ENCODE data around the gene NIP7. TPM values are rescaled to one million over a fixed set of nuclear protein-coding genes. Genes with fewer than 3 reads are reported as not detected.
A peak's percentile ranks its signal among the peaks of the same experiment; 100 is the strongest.

The NIP7 gene
- total and polyA plus RNA-seq, 2 donors (not counting 3 experiments of a cell fraction or from before 2014, with no cell fraction given): 8.8 to 46.8 TPM

DNA sequence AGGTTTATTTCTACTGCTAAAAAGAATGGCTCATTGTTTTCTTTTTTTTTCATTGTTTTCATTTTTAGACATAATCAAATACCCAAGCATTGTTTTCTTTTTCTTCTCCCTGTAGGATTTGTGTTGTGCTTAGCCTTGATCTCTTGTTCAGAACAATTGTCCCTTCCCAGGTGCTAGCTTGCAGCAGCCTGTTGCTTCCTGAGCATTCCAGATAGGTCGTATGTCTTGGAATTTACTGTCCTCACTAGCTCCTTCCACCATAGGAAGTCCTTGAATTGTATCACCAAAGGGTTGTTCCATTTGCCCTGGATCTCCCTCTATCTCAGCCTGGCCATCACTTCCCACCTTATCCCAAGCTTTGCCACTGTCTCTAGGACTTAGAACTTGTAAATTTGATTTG is 38.4 kb upstream of the NIP7 start:
- Histone ChIP-seq H4K20me1 (replicated peaks; ENCODE audit: control insufficient read depth, extremely low read depth, insufficient read depth, low read length) (no peaks in the 10 kb centered on the region), H3K27me3 (ENCODE audit: control insufficient read depth in 2 of 2, insufficient read depth in 2 of 2, low read length in 2 of 2) (no peaks in the 10 kb centered on the region), H2AFZ (ENCODE audit: low read depth, low read length) (no peak overlapping the region), H3K36me3 (ENCODE audit: control insufficient read depth in 2 of 2, extremely low read depth in 1 of 2, insufficient read depth in 2 of 2, low read length in 2 of 2) (peaks cover 6 to 7% of the 10 kb centered on the region in 2 experiments), H3K4me3 (replicated peaks in 1 of 3; ENCODE audit: insufficient read depth in 1 of 3, low read depth in 1 of 3, low read length in 3 of 3) (no peak overlapping the region), H3K27ac (ENCODE audit: insufficient read depth, low read depth, low read length) (peak overlapping the region; percentile 44), H3K79me2 (ENCODE audit: control insufficient read depth, insufficient read depth, low read length) (no peaks in the 10 kb centered on the region), H3K4me2 (ENCODE audit: insufficient read depth, low read length) (peak overlapping the region; percentile 10), H3K9me3 (replicated peaks; ENCODE audit: control insufficient read depth, insufficient read depth, low read length) (no peaks in the 10 kb centered on the region), H3K9ac (replicated peaks; ENCODE audit: extremely low read depth, insufficient read depth, low read length) (peak overlapping the region; percentile 5), H3K9me1 (replicated peaks; ENCODE audit: control insufficient read depth, extremely low read depth, insufficient read depth, low read length) (no peaks in the 10 kb centered on the region), H3K4me1 (ENCODE audit: control insufficient read depth, extremely low read depth, insufficient read depth, low read length) (peaks cover 21% of the 10 kb centered on the region)
- TF ChIP-seq, protein P1, sequence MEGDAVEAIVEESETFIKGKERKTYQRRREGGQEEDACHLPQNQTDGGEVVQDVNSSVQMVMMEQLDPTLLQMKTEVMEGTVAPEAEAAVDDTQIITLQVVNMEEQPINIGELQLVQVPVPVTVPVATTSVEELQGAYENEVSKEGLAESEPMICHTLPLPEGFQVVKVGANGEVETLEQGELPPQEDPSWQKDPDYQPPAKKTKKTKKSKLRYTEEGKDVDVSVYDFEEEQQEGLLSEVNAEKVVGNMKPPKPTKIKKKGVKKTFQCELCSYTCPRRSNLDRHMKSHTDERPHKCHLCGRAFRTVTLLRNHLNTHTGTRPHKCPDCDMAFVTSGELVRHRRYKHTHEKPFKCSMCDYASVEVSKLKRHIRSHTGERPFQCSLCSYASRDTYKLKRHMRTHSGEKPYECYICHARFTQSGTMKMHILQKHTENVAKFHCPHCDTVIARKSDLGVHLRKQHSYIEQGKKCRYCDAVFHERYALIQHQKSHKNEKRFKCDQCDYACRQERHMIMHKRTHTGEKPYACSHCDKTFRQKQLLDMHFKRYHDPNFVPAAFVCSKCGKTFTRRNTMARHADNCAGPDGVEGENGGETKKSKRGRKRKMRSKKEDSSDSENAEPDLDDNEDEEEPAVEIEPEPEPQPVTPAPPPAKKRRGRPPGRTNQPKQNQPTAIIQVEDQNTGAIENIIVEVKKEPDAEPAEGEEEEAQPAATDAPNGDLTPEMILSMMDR (IDR thresholded peaks at IDR 0.05; ENCODE audit: extremely low read depth in 1 of 2, insufficient read depth in 1 of 2, low read depth in 1 of 2, low read length in 2 of 2): no peak
- TF ChIP-seq EZH2 (IDR thresholded peaks at IDR 0.05; ENCODE audit: borderline replicate concordance, low read depth, low read length, severe bottlenecking): no peak
- no peak for TF ChIP-seq JUN (IDR thresholded peaks at IDR 0.05; ENCODE audit: borderline replicate concordance, insufficient read depth, insufficient read length, low read depth)
- no peak for TF ChIP-seq POLR2A (IDR thresholded peaks at IDR 0.05; ENCODE audit: low read depth, low read length)
- no peak for TF ChIP-seq FOS (IDR thresholded peaks at IDR 0.05; ENCODE audit: borderline replicate concordance, insufficient read depth, low read length)
- FAIRE-seq (peak; percentile 46), DNase-seq (ENCODE audit: low read depth, low spot score) (peak; percentile 57)
- intact Hi-C loops (cut with micrococcal nuclease) (no loop called here), dilution Hi-C loops (cut with MboI; ENCODE audit: extremely low pct_ligation_motif_present, low sequenced_read_pairs) (no loop called here)
- ChIA-PET CTCF (interaction anchor here (0.6 to 5.8 kb wide), 4 partner anchors 8 to 150 kb away, joined by 3 to 30 read pairs (median 3); no protein-coding TSS in a partner anchor), POLR2A (no interaction called here)
- no TSS peak for BruUV-seq (replicated peaks)

- DNase-seq (ENCODE audit: low read depth, low spot score) (peak; percentile 21), FAIRE-seq (no peak)
- Histone ChIP-seq H3K9me1 (replicated peaks; ENCODE audit: control insufficient read depth, extremely low read depth, insufficient read depth, low read length) (no peaks in the 10 kb centered on the region), H3K36me3 (ENCODE audit: control insufficient read depth in 2 of 2, extremely low read depth in 1 of 2, insufficient read depth in 2 of 2, low read length in 2 of 2) (peaks cover 6% of the 10 kb centered on the region in 2 experiments), H3K4me3 (replicated peaks in 1 of 3; ENCODE audit: insufficient read depth in 1 of 3, low read depth in 1 of 3, low read length in 3 of 3) (no peak overlapping the region), H3K4me1 (ENCODE audit: control insufficient read depth, extremely low read depth, insufficient read depth, low read length) (peaks cover 21% of the 10 kb centered on the region), H3K27ac (ENCODE audit: insufficient read depth, low read depth, low read length) (peak overlapping the region; percentile 2), H3K9ac (replicated peaks; ENCODE audit: extremely low read depth, insufficient read depth, low read length) (no peak overlapping the region), H3K9me3 (replicated peaks; ENCODE audit: control insufficient read depth, insufficient read depth, low read length) (no peaks in the 10 kb centered on the region), H3K4me2 (ENCODE audit: insufficient read depth, low read length) (no peak overlapping the region), H4K20me1 (replicated peaks; ENCODE audit: control insufficient read depth, extremely low read depth, insufficient read depth, low read length) (no peaks in the 10 kb centered on the region), H3K27me3 (ENCODE audit: control insufficient read depth in 2 of 2, insufficient read depth in 2 of 2, low read length in 2 of 2) (no peaks in the 10 kb centered on the region), H2AFZ (ENCODE audit: low read depth, low read length) (no peak overlapping the region), H3K79me2 (ENCODE audit: control insufficient read depth, insufficient read depth, low read length) (no peaks in the 10 kb centered on the region)
- ChIA-PET POLR2A (no interaction called here), CTCF (interaction anchor here (0.7 to 5.8 kb wide), 3 partner anchors 9 to 151 kb away, joined by 3 to 30 read pairs (median 3); no protein-coding TSS in a partner anchor)
- no TSS peak for BruUV-seq (replicated peaks)
- dilution Hi-C loops (cut with MboI; ENCODE audit: extremely low pct_ligation_motif_present, low sequenced_read_pairs): no loop called here
- no peak for TF ChIP-seq POLR2AphosphoS5 (IDR thresholded peaks at IDR 0.05; ENCODE audit: insufficient read depth, low read depth, low read length)
- TF ChIP-seq, protein P2, sequence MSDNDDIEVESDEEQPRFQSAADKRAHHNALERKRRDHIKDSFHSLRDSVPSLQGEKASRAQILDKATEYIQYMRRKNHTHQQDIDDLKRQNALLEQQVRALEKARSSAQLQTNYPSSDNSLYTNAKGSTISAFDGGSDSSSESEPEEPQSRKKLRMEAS (IDR thresholded peaks at IDR 0.05; ENCODE audit: insufficient read depth, insufficient read length): no peak
- no peak for TF ChIP-seq EZH2 (IDR thresholded peaks at IDR 0.05; ENCODE audit: borderline replicate concordance, low read depth, low read length, severe bottlenecking)
- TF ChIP-seq, protein P1 (IDR thresholded peaks at IDR 0.05; ENCODE audit: extremely low read depth in 1 of 2, insufficient read depth in 1 of 2, low read depth in 1 of 2, low read length in 2 of 2): no peak
- no peak for TF ChIP-seq MYC (IDR thresholded peaks at IDR 0.05; ENCODE audit: low read depth, low read length)
- no peak for TF ChIP-seq POLR2A (IDR thresholded peaks at IDR 0.05; ENCODE audit: low read depth, low read length)
- TF ChIP-seq FOS (IDR thresholded peaks at IDR 0.05; ENCODE audit: borderline replicate concordance, insufficient read depth, low read length): no peak
- no peak for TF ChIP-seq GATA2 (IDR thresholded peaks at IDR 0.05; ENCODE audit: insufficient read depth, insufficient read length, low read depth, low read length)
- TF ChIP-seq JUN (IDR thresholded peaks at IDR 0.05; ENCODE audit: borderline replicate concordance, insufficient read depth, insufficient read length, low read depth): no peak
- intact Hi-C loops (cut with micrococcal nuclease): no loop called here
Measured at GRCh38 chr16:69301861-69302260, 37.7 kb upstream of the NIP7 start.
